ENCODE results near the gene YPEL5. TPM values are rescaled to one million over a fixed set of nuclear protein-coding genes. Genes with fewer than 3 reads are reported as not detected.

Gene YPEL5
- total RNA-seq, 1 donor from 2014 or later, result 83.5 TPM

GRCh38 chr2:30203156-30203555, 56.3 kb downstream of the YPEL5 start:
- H3K36me3 ChIP-seq, result no peaks in the 10 kb centered on the region
- no peak overlapping the region for H3K4me3 ChIP-seq
- no peak for DNase-seq (ENCODE audit: extremely low spot score in 2 of 2)
- H3K27me3 ChIP-seq, result no peaks in the 10 kb centered on the region
- no peaks in the 10 kb centered on the region for H3K4me1 ChIP-seq
- H3K27ac ChIP-seq, result no peak overlapping the region
- intact Hi-C loops (cut with DNase I), result no loop called here
- TF ChIP-seq POLR2A (IDR thresholded peaks at IDR 0.05) (no peak), POLR2AphosphoS5 (IDR thresholded peaks at IDR 0.05; ENCODE audit: insufficient read depth in 1 of 2, low read depth in 1 of 2) (no peak)
- TF ChIP-seq, protein P1, sequence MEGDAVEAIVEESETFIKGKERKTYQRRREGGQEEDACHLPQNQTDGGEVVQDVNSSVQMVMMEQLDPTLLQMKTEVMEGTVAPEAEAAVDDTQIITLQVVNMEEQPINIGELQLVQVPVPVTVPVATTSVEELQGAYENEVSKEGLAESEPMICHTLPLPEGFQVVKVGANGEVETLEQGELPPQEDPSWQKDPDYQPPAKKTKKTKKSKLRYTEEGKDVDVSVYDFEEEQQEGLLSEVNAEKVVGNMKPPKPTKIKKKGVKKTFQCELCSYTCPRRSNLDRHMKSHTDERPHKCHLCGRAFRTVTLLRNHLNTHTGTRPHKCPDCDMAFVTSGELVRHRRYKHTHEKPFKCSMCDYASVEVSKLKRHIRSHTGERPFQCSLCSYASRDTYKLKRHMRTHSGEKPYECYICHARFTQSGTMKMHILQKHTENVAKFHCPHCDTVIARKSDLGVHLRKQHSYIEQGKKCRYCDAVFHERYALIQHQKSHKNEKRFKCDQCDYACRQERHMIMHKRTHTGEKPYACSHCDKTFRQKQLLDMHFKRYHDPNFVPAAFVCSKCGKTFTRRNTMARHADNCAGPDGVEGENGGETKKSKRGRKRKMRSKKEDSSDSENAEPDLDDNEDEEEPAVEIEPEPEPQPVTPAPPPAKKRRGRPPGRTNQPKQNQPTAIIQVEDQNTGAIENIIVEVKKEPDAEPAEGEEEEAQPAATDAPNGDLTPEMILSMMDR (IDR thresholded peaks at IDR 0.05), result no peak
- H3K9me3 ChIP-seq, result no peaks in the 10 kb centered on the region

DNA sequence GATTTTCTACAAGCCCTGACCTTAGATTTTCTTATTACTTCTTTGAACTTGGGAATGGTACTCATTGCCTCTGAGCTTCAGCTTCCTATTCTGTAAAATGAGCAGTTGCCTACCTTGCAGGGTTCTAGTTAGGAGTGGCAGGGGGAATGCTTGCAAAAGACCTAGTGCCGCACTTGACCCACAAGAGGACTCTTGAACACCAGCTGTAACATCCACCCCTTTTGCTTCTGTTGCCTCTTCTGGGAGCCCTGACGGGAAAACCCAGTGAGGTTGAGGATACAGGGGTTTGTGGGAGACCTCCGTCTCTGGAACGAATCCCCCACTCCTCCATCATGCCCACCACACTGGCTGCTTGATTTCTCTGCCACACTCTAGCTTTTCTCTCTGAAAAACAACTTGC, 57.5 kb downstream of the YPEL5 start:
- H3K36me3 ChIP-seq, result no peaks in the 10 kb centered on the region
- H3K4me3 ChIP-seq, result no peak overlapping the region
- no peak for TF ChIP-seq POLR2A (IDR thresholded peaks at IDR 0.05)
- no peak for TF ChIP-seq POLR2AphosphoS5 (IDR thresholded peaks at IDR 0.05; ENCODE audit: insufficient read depth in 1 of 2, low read depth in 1 of 2)
- TF ChIP-seq, protein P1 (IDR thresholded peaks at IDR 0.05), result no peak
- no peaks in the 10 kb centered on the region for H3K9me3 ChIP-seq
- intact Hi-C loops (cut with DNase I), result no loop called here
- H3K27ac ChIP-seq, result no peak overlapping the region
- DNase-seq (ENCODE audit: extremely low spot score in 2 of 2), result no peak
- no peaks in the 10 kb centered on the region for H3K27me3 ChIP-seq
- no peaks in the 10 kb centered on the region for H3K4me1 ChIP-seq

- intact Hi-C loops (cut with DNase I), result loop anchor here (5.0 kb wide), 1 partner anchor 502 kb away; no protein-coding TSS in a partner anchor
- Histone ChIP-seq H3K9me3 (no peaks in the 10 kb centered on the region), H3K27ac (no peak overlapping the region), H3K36me3 (no peaks in the 10 kb centered on the region), H3K27me3 (no peaks in the 10 kb centered on the region), H3K4me3 (no peak overlapping the region), H3K4me1 (no peaks in the 10 kb centered on the region)
- DNase-seq (ENCODE audit: extremely low spot score in 2 of 2), result no peak
- TF ChIP-seq, protein P1 (IDR thresholded peaks at IDR 0.05), result no peak
Observed at GRCh38 chr2:30205456-30205855, 58.6 kb downstream of the YPEL5 start.

- no peak for TF ChIP-seq POLR2A (IDR thresholded peaks at IDR 0.05)
- TF ChIP-seq POLR2AphosphoS5 (IDR thresholded peaks at IDR 0.05; ENCODE audit: insufficient read depth in 1 of 2, low read depth in 1 of 2), result no peak
- TF ChIP-seq, protein P1 (IDR thresholded peaks at IDR 0.05), result no peak
- H3K27ac ChIP-seq, result no peak overlapping the region
- no peaks in the 10 kb centered on the region for H3K36me3 ChIP-seq
- no peak for DNase-seq (ENCODE audit: extremely low spot score in 2 of 2)
- H3K4me3 ChIP-seq, result no peak overlapping the region
- H3K4me1 ChIP-seq, result no peaks in the 10 kb centered on the region
- intact Hi-C loops (cut with DNase I), result loop anchor here (5.0 kb wide), 1 partner anchor 501 kb away; no protein-coding TSS in a partner anchor
- no peaks in the 10 kb centered on the region for H3K9me3 ChIP-seq
- no peaks in the 10 kb centered on the region for H3K27me3 ChIP-seq
Observed at GRCh38 chr2:30206461-30207430, 59.9 kb downstream of the YPEL5 start.

GRCh38 chr2:30208453-30208852, 61.6 kb downstream of the YPEL5 start:
- H3K27me3 ChIP-seq, result no peaks in the 10 kb centered on the region
- no peak for DNase-seq (ENCODE audit: extremely low spot score in 2 of 2)
- intact Hi-C loops (cut with DNase I), result loop anchor here (5.0 kb wide), 1 partner anchor 499 kb away; no protein-coding TSS in a partner anchor

More at GRCh38 chr2:30208453-30208852, 61.6 kb downstream of the YPEL5 start:
- TF ChIP-seq POLR2AphosphoS5 (IDR thresholded peaks at IDR 0.05; ENCODE audit: insufficient read depth in 1 of 2, low read depth in 1 of 2) (peak in 1 of 2 donors; percentile 35), POLR2A (IDR thresholded peaks at IDR 0.05) (no peak)
- TF ChIP-seq, protein P1 (IDR thresholded peaks at IDR 0.05), result peak; percentile 69 to 94 (median 87)
- H3K36me3 ChIP-seq, result no peaks in the 10 kb centered on the region
- H3K4me3 ChIP-seq, result no peak overlapping the region
- H3K9me3 ChIP-seq, result no peaks in the 10 kb centered on the region
- no peaks in the 10 kb centered on the region for H3K4me1 ChIP-seq
- H3K27ac ChIP-seq, result no peak overlapping the region

Data from vagina (tissue), 2 donors.